OCI-LY7 (cell line): ENCODE measurements around the gene VSNL1. TPM values are rescaled to one million over a fixed set of nuclear protein-coding genes. Genes with fewer than 3 reads are reported as not detected.

Experiments used
- BruUV-seq: library from RNA; stranded (reverse); fragments of 400-500 nt; replicated peaks from 2 replicates; lab custom pipeline; 2021; lab: Mats Ljungman, UMichigan
- CTCF ChIA-PET: fragments of 300-600 bp; sonication (Branson Sonifier 250); formaldehyde crosslinking; loops from one replicate; lab custom pipeline; 2022; ENCODE audit warnings: antibody characterized with exemption; ENCODE audit not compliant: unreplicated experiment; lab: Charles Lee
- POLR2A ChIA-PET: fragments of 300-600 bp; sonication (Branson Sonifier 250); formaldehyde crosslinking; loops from one replicate; lab custom pipeline; 2022; ENCODE audit warnings: antibody characterized with exemption; lab: Charles Lee
- DNase-seq: peaks from one replicate; pipeline ENCODE4 v3.0.0-alpha.2; 2015; ENCODE audit warnings: low spot score
- H2AFZ ChIP-seq: fragments of 200-600 bp; sonication (generic), shearing (Covaris generic); 2 replicates; pipeline ENCODE4 v1.6.1; 2014; ENCODE audit warnings: mild to moderate bottlenecking, antibody characterized with exemption, low read length, moderate library complexity
- H3K27ac ChIP-seq: fragments of 200-600 bp; sonication (generic); 2 replicates; pipeline ENCODE4 v1.5.1; 2014; ENCODE audit warnings: mixed run types, low read depth, mild to moderate bottlenecking, moderate library complexity, low read length, inconsistent platforms; ENCODE audit not compliant: poor library complexity, severe bottlenecking
- H3K36me3 ChIP-seq: fragments of 200-600 bp; sonication (generic); 2 replicates; pipeline ENCODE4 v1.6.1; 2014; ENCODE audit warnings: mild to moderate bottlenecking, antibody characterized with exemption, low read length, moderate library complexity, mixed read lengths; ENCODE audit not compliant: insufficient read depth
- H3K4me1 ChIP-seq: fragments of 200-600 bp; sonication (generic); 2 replicates; pipeline ENCODE4 v1.5.1; 2014; ENCODE audit warnings: mild to moderate bottlenecking, low read length; ENCODE audit not compliant: insufficient read depth, poor library complexity, severe bottlenecking
- H3K4me2 ChIP-seq: fragments of 200-600 bp; sonication (generic); 2 replicates; pipeline ENCODE4 v1.6.1; 2014; ENCODE audit warnings: mild to moderate bottlenecking, low read length
- H3K4me3 ChIP-seq: fragments of 200-600 bp; sonication (generic); 2 replicates; pipeline ENCODE4 v1.5.1; 2014; ENCODE audit warnings: mild to moderate bottlenecking, low read depth, low read length; ENCODE audit not compliant: poor library complexity, severe bottlenecking
- H3K79me2 ChIP-seq: fragments of 200-600 bp; sonication (generic); 2 replicates; pipeline ENCODE4 v1.6.1; 2016; ENCODE audit warnings: low read depth, mild to moderate bottlenecking, low read length, moderate library complexity, mixed read lengths; ENCODE audit not compliant: insufficient read depth
- H3K9me2 ChIP-seq: fragments of 200-600 bp; sonication (generic); 2 replicates; pipeline ENCODE4 v1.6.1; 2016; ENCODE audit warnings: mild to moderate bottlenecking, low read length, mixed read lengths; ENCODE audit not compliant: insufficient read depth
- H3K9me3 ChIP-seq: fragments of 200-600 bp; sonication (generic); 2 replicates; pipeline ENCODE4 v1.6.1; 2014; ENCODE audit warnings: mild to moderate bottlenecking, mixed run types, low read length, mixed read lengths
- H4K20me1 ChIP-seq: fragments of 200-600 bp; sonication (generic); 2 replicates; pipeline ENCODE4 v1.6.1; 2014; ENCODE audit warnings: mild to moderate bottlenecking, antibody characterized with exemption, low read length, moderate library complexity, mixed read lengths; ENCODE audit not compliant: insufficient read depth
- EZH2phosphoT487 ChIP-seq: fragments of 200-600 bp; sonication (generic); IDR thresholded peaks from 2 replicates; pipeline ENCODE4 v1.6.1; 2018; ENCODE audit warnings: low read depth, borderline replicate concordance, mild to moderate bottlenecking, mixed run types, antibody characterized with exemption, low read length, moderate library complexity, mixed read lengths
- intact Hi-C: fragments of 100-400 bp; cut with micrococcal nuclease; formaldehyde crosslinking; loops from one replicate; pipeline ENCODE4 v1.10.0; 2022; ENCODE audit not compliant: unreplicated experiment
- total RNA-seq, 2 experiments: library from RNA; depleted of rRNA in 1 of 2; stranded (reverse); fragments of >200 nt in 1 of 2; shearing (Covaris generic) in 1 of 2; gene quantifications; 2 replicates each; pipeline ENCODE4 v1.2.3, GENCODE V29; 2014 to 2022
- TF ChIP-seq, protein P1 (sequence below): fragments of 200-600 bp; sonication (generic); conservative IDR thresholded peaks from 2 replicates; pipeline ENCODE4 v1.5.1; 2014; ENCODE audit warnings: mild to moderate bottlenecking, antibody characterized with exemption, low read length, moderate library complexity, mixed read lengths

VSNL1 gene
- total RNA-seq, 2 experiments from 2014 or later = not detected

DNA sequence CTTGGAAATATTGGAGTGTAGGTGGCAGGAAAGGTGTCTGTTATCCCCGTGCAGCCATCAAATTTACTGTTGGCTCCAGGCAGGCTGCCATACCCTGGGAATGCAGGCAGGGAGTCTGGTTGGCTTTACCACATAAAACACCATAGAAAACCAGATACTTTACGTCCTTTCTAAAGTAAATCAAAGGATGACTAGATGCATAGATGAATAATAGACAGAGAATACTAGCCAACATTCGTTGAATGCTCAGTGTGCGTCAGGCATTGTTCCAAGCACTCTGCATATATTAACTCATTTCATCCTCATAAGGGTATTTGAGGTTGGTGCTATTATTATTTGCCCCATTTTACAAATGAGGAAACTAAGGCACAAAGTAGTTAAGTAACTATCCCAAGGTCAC lies 65.2 kb downstream of the VSNL1 start:
- ChIA-PET POLR2A (no interaction called here), CTCF (no interaction called here)
- Histone ChIP-seq H3K27ac (no peak overlapping the region), H3K9me3 (no peaks in the 10 kb centered on the region), H3K79me2 (no peaks in the 10 kb centered on the region), H3K36me3 (no peaks in the 10 kb centered on the region), H2AFZ (no peak overlapping the region), H3K4me3 (no peak overlapping the region), H3K4me1 (no peaks in the 10 kb centered on the region), H3K4me2 (no peak overlapping the region), H4K20me1 (no peaks in the 10 kb centered on the region), H3K9me2 (no peaks in the 10 kb centered on the region)
- DNase-seq = no peak
- no TSS peak for BruUV-seq
- intact Hi-C loops = no loop called here
- TF ChIP-seq, protein P1, sequence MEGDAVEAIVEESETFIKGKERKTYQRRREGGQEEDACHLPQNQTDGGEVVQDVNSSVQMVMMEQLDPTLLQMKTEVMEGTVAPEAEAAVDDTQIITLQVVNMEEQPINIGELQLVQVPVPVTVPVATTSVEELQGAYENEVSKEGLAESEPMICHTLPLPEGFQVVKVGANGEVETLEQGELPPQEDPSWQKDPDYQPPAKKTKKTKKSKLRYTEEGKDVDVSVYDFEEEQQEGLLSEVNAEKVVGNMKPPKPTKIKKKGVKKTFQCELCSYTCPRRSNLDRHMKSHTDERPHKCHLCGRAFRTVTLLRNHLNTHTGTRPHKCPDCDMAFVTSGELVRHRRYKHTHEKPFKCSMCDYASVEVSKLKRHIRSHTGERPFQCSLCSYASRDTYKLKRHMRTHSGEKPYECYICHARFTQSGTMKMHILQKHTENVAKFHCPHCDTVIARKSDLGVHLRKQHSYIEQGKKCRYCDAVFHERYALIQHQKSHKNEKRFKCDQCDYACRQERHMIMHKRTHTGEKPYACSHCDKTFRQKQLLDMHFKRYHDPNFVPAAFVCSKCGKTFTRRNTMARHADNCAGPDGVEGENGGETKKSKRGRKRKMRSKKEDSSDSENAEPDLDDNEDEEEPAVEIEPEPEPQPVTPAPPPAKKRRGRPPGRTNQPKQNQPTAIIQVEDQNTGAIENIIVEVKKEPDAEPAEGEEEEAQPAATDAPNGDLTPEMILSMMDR = no peak
- TF ChIP-seq EZH2phosphoT487 = no peak

DNA sequence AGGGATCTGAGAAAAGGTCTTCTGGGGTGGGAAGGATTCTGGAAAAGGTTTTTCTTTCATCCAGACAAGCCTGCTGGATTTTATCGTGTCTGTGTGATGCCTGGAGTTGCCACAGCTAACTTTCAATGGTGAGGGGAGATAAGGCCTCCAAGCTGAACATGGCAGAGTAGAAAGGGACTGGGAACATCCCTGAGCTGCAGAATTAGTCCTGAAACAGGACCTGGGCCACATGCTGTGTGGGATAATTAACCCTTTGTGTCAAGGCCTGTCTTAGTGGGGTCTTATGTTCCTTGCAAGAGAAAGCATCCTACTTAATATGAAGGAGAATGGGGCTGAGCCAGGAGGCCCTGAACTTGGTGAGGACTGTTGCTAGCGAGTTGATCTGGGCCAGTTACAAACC lies 66.4 kb downstream of the VSNL1 start:
- Histone ChIP-seq H3K9me2 (no peaks in the 10 kb centered on the region), H3K4me2 (no peak overlapping the region), H3K9me3 (no peaks in the 10 kb centered on the region), H2AFZ (no peak overlapping the region), H3K36me3 (no peaks in the 10 kb centered on the region), H3K4me3 (no peak overlapping the region), H4K20me1 (no peaks in the 10 kb centered on the region), H3K27ac (no peak overlapping the region), H3K79me2 (no peaks in the 10 kb centered on the region), H3K4me1 (no peaks in the 10 kb centered on the region)
- intact Hi-C loops = no loop called here
- no TSS peak for BruUV-seq
- TF ChIP-seq, protein P1 = no peak
- TF ChIP-seq EZH2phosphoT487 = no peak
- POLR2A ChIA-PET = no interaction called here
- CTCF ChIA-PET = interaction anchor here (0.6 kb wide), 1 partner anchor 49 kb away, joined by 3 read pairs; no protein-coding TSS in a partner anchor
- no peak for DNase-seq

DNA sequence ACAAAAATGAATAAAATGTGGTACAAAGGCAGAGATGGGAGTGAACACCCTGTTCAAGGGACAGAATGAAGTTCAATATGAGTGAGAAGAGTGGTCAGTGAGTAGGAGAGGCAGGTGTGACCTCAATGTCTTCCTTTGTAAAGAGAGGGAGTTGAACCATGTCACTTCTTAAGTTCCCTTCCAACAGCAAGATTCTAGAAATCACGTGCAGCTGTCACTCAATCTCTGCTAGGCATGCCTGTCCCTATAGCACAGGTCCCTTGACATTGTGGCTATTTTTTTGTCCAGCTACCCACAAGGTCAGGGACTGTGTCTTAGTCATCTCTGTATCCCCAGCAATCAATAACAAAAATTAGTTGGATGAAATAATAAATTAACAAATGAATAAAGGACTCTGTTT lies 66.9 kb downstream of the VSNL1 start:
- H3K36me3 ChIP-seq = no peaks in the 10 kb centered on the region
- no peaks in the 10 kb centered on the region for H3K79me2 ChIP-seq
- BruUV-seq = no TSS peak

More for the DNA sequence above, 66.9 kb downstream of the VSNL1 start:
- intact Hi-C loops = no loop called here
- Histone ChIP-seq H2AFZ (no peak overlapping the region), H3K4me3 (no peak overlapping the region), H4K20me1 (no peaks in the 10 kb centered on the region), H3K9me3 (no peaks in the 10 kb centered on the region), H3K27ac (no peak overlapping the region), H3K9me2 (no peaks in the 10 kb centered on the region), H3K4me2 (no peak overlapping the region), H3K4me1 (no peaks in the 10 kb centered on the region)
- POLR2A ChIA-PET = no interaction called here
- CTCF ChIA-PET = no interaction called here
- no peak for TF ChIP-seq EZH2phosphoT487
- TF ChIP-seq, protein P1 = no peak
- no peak for DNase-seq
